Measurements from ENCODE around the gene KIAA0825. TPM values are rescaled to one million over a fixed set of nuclear protein-coding genes. Genes with fewer than 3 reads are reported as not detected.
"Not testable (repeated sequence)": the region's sequence is repeated elsewhere in the genome, so short reads cannot be mapped to it uniquely, and the experiment has no call there.

The KIAA0825 gene
- total RNA-seq, 2 donors from 2014 or later: 4.1 to 4.3 TPM

DNA sequence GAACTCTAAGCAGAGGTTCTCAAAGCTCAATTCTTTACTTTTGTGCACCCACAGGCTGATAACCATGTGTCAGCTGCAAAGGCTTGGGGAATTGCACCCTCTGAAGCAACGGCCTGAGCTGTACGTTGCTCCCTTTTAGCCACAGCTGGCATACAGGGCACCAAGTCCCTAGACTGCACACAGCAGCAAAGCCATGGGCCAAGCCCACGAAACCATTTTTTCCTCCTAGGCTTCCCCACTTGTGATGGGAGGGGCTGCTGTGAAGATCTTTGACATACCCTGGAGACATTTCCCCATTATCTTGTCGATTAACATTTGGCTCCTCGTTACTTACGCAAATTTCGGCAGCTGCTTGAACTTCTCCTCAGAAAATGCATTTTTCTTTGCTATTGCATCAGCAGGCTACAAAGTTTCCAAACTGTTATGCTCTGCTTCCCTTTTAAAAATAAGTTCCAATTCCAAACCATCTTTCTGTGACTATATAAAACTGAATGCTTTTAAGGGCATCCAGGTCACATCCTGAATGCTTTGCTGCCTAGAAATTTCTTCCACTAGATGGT, 23.0 kb downstream of the KIAA0825 start:
- no peak for ATAC-seq (ENCODE audit: insufficient number of reproducible peaks, low FRiP score, low read depth)
- H3K27ac ChIP-seq: no peak overlapping the region
- TF ChIP-seq, protein P1, sequence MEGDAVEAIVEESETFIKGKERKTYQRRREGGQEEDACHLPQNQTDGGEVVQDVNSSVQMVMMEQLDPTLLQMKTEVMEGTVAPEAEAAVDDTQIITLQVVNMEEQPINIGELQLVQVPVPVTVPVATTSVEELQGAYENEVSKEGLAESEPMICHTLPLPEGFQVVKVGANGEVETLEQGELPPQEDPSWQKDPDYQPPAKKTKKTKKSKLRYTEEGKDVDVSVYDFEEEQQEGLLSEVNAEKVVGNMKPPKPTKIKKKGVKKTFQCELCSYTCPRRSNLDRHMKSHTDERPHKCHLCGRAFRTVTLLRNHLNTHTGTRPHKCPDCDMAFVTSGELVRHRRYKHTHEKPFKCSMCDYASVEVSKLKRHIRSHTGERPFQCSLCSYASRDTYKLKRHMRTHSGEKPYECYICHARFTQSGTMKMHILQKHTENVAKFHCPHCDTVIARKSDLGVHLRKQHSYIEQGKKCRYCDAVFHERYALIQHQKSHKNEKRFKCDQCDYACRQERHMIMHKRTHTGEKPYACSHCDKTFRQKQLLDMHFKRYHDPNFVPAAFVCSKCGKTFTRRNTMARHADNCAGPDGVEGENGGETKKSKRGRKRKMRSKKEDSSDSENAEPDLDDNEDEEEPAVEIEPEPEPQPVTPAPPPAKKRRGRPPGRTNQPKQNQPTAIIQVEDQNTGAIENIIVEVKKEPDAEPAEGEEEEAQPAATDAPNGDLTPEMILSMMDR (IDR thresholded peaks at IDR 0.05): no peak

DNA sequence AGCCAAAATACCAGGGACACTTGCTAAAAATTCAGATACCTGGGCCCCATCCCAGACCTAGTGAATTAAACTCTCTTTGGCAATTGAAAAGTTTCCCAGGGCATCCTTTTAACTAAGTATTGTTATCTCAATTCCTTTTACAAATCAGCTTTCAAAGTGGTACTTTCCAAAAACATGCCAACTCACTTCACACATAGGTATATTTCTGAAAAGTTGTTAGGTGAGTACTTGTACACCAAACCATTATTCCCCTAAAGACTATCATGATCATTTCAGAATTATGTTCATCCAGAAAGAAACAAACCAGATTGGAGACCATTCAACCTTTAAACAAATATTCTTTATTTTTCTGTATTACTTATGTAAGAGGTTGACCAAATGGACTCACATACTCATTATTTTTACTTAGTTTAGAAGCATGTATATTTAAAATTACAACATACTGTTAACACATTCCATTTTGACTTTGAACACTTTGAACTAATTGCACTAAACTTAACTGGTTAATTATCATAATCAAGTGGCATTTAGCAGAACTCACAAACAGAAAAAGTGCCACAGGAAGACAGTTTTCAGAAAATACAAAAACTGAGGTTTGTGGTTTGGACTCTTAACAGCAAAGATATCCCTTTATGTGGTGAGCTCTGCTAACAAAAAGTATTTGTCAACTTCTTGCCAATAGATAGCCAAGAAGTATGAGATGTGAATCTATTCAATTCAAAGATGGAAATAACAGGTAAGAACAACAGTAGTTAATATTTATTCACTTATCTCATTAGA, 40.7 kb downstream of the KIAA0825 start:
- no peaks in the 10 kb centered on the region for H3K4me1 ChIP-seq (ENCODE audit: control insufficient read depth in 1 of 2, low read depth in 2 of 2)
- ATAC-seq (ENCODE audit: insufficient number of reproducible peaks, low FRiP score, low read depth): no peak
- TF ChIP-seq, protein P1 (IDR thresholded peaks at IDR 0.05): no peak

More for the DNA sequence above, 23.0 kb downstream of the KIAA0825 start:
- H3K4me3 ChIP-seq: no peak overlapping the region
- H3K4me1 ChIP-seq (ENCODE audit: control insufficient read depth in 1 of 2, low read depth in 2 of 2): no peaks in the 10 kb centered on the region
- no peaks in the 10 kb centered on the region for H3K27me3 ChIP-seq (replicated peaks; ENCODE audit: insufficient read depth)
- no peak for DNase-seq (ENCODE audit: low spot score)
- H3K9me3 ChIP-seq: no peaks in the 10 kb centered on the region
- no peaks in the 10 kb centered on the region for H3K36me3 ChIP-seq

GRCh38 chr5:94575196-94575595, 43.2 kb downstream of the KIAA0825 start:
- DNase-seq (ENCODE audit: low spot score) (no peak), ATAC-seq (ENCODE audit: insufficient number of reproducible peaks, low FRiP score, low read depth) (no peak)
- TF ChIP-seq, protein P1 (IDR thresholded peaks at IDR 0.05): no peak
- no peaks in the 10 kb centered on the region for H3K9me3 ChIP-seq
- H3K36me3 ChIP-seq: no peaks in the 10 kb centered on the region
- H3K27ac ChIP-seq: no peak overlapping the region
- H3K4me1 ChIP-seq (ENCODE audit: control insufficient read depth in 1 of 2, low read depth in 2 of 2): no peaks in the 10 kb centered on the region
- no peak overlapping the region for H3K4me3 ChIP-seq
- H3K27me3 ChIP-seq (replicated peaks; ENCODE audit: insufficient read depth): no peaks in the 10 kb centered on the region

More for the DNA sequence above, 40.7 kb downstream of the KIAA0825 start:
- H3K9me3 ChIP-seq: no peaks in the 10 kb centered on the region
- H3K4me3 ChIP-seq: no peak overlapping the region
- H3K36me3 ChIP-seq: no peaks in the 10 kb centered on the region
- no peak overlapping the region for H3K27ac ChIP-seq
- no peak for DNase-seq (ENCODE audit: low spot score)
- no peaks in the 10 kb centered on the region for H3K27me3 ChIP-seq (replicated peaks; ENCODE audit: insufficient read depth)

DNA sequence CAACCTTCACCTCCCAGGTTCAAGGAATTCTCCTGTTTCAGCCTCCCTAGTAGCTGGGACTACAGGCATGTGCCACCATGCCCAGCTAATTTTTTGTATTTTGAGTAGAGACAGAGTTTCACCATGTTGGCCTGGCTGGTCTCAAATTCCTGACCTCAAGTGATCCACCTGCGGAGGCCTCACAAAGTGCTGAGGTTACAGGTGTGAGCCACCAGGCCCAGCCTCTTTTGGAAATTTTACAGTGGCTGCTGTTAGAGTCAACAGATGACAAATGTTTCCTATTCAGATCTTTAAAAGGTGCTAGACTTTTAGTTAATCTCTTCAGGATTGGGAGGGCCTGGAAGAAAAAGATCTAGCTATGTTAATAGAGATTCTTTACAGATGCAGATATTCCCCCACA, 45.1 kb downstream of the KIAA0825 start:
- H3K27ac ChIP-seq; H3K27me3 ChIP-seq (replicated peaks; ENCODE audit: insufficient read depth); DNase-seq (ENCODE audit: low spot score); H3K4me1 ChIP-seq (ENCODE audit: control insufficient read depth in 1 of 2, low read depth in 2 of 2); H3K4me3 ChIP-seq; ATAC-seq (ENCODE audit: insufficient number of reproducible peaks, low FRiP score, low read depth); H3K36me3 ChIP-seq; H3K9me3 ChIP-seq: not testable (repeated sequence)

GRCh38 chr5:94571415-94571814, 47.0 kb downstream of the KIAA0825 start:
- H3K4me3 ChIP-seq: no peak overlapping the region
- TF ChIP-seq, protein P1 (IDR thresholded peaks at IDR 0.05): no peak
- no peaks in the 10 kb centered on the region for H3K36me3 ChIP-seq
- no peaks in the 10 kb centered on the region for H3K4me1 ChIP-seq (ENCODE audit: control insufficient read depth in 1 of 2, low read depth in 2 of 2)
- no peak for ATAC-seq (ENCODE audit: insufficient number of reproducible peaks, low FRiP score, low read depth)
- no peak for DNase-seq (ENCODE audit: low spot score)
- no peak overlapping the region for H3K27ac ChIP-seq
- H3K9me3 ChIP-seq: no peaks in the 10 kb centered on the region
- no peaks in the 10 kb centered on the region for H3K27me3 ChIP-seq (replicated peaks; ENCODE audit: insufficient read depth)

Data from thoracic aorta (tissue), 2 donors.